GM23338 (cell line): Measurements from ENCODE around the gene PRUNE2. TPM values are rescaled to one million over a fixed set of nuclear protein-coding genes. Genes with fewer than 3 reads are reported as not detected.

ENCODE experiments used
- ATAC-seq: fragments of 200-7000 bp; cut with Tn5 transposase; 3 replicates; pipeline ENCODE4 v1.9.1; 2020
- DNase-seq: peaks from one replicate; pipeline ENCODE4 v3.0.0-alpha.2; 2015; ENCODE audit warnings: low spot score
- H2AFZ ChIP-seq: fragments of 200-600 bp; sonication (generic); 2 replicates; pipeline ENCODE4 v1.8.0; 2016; ENCODE audit warnings: antibody characterized with exemption, mild to moderate bottlenecking, moderate library complexity
- H3F3A ChIP-seq: fragments of 200-600 bp; sonication (generic); replicated peaks from 2 replicates; pipeline ENCODE4 v1.8.0; 2017; ENCODE audit warnings: antibody characterized with exemption, mixed run types, low read depth
- H3K27ac ChIP-seq: fragments of 200-600 bp; sonication (generic); 2 replicates; pipeline ENCODE4 v1.6.1; 2016; ENCODE audit warnings: low read depth
- H3K27me3 ChIP-seq: fragments of 200-600 bp; sonication (generic); 2 replicates; pipeline ENCODE4 v1.8.0; 2016; ENCODE audit warnings: mild to moderate bottlenecking, mixed run types, moderate library complexity; ENCODE audit not compliant: insufficient read depth
- H3K36me3 ChIP-seq: fragments of 200-600 bp; sonication (generic); 2 replicates; pipeline ENCODE4 v1.8.0; 2016; ENCODE audit warnings: mild to moderate bottlenecking; ENCODE audit not compliant: insufficient read depth
- H3K4me1 ChIP-seq: fragments of 200-600 bp; sonication (generic); 2 replicates; pipeline ENCODE4 v1.8.0; 2016; ENCODE audit warnings: mild to moderate bottlenecking, moderate library complexity; ENCODE audit not compliant: insufficient read depth
- H3K4me2 ChIP-seq: fragments of 200-600 bp; sonication (generic); 2 replicates; pipeline ENCODE4 v1.7.1; 2017; ENCODE audit warnings: mixed run types
- H3K4me3 ChIP-seq: fragments of 200-600 bp; sonication (generic); 2 replicates; pipeline ENCODE4 v1.6.1; 2016; ENCODE audit warnings: mixed run types
- H3K79me2 ChIP-seq: fragments of 200-600 bp; sonication (generic); replicated peaks from 2 replicates; pipeline ENCODE4 v1.8.0; 2017; ENCODE audit warnings: mild to moderate bottlenecking; ENCODE audit not compliant: insufficient read depth
- H3K9me2 ChIP-seq: fragments of 200-600 bp; sonication (generic); 2 replicates; pipeline ENCODE4 v1.8.0; 2017; ENCODE audit not compliant: insufficient read depth
- H4K20me1 ChIP-seq: fragments of 200-600 bp; sonication (generic); replicated peaks from 2 replicates; pipeline ENCODE4 v1.8.0; 2017; ENCODE audit warnings: mild to moderate bottlenecking; ENCODE audit not compliant: insufficient read depth
- H3K27ac Mint-ChIP-seq: 2 replicates; pipeline ENCODE4 v1.8.0; 2020; ENCODE audit warnings: inconsistent platforms, mild to moderate bottlenecking, moderate library complexity, mixed read lengths
- H3K27me3 Mint-ChIP-seq: 3 replicates; pipeline ENCODE4 v1.8.0; 2022; ENCODE audit warnings: low read depth, mild to moderate bottlenecking, moderate library complexity, mixed read lengths, inconsistent platforms; ENCODE audit not compliant: insufficient read depth, poor library complexity
- H3K36me3 Mint-ChIP-seq: 3 replicates; pipeline ENCODE4 v1.8.0; 2021; ENCODE audit warnings: low read depth, mild to moderate bottlenecking, inconsistent platforms, moderate library complexity, mixed read lengths
- H3K4me1 Mint-ChIP-seq: 3 replicates; pipeline ENCODE4 v1.8.0; 2020; ENCODE audit warnings: mild to moderate bottlenecking, inconsistent platforms, mixed read lengths
- H3K4me3 Mint-ChIP-seq: 3 replicates; pipeline ENCODE4 v1.8.0; 2021; ENCODE audit warnings: moderate library complexity, mild to moderate bottlenecking, inconsistent platforms, mixed read lengths
- H3K9me3 Mint-ChIP-seq: 3 replicates; pipeline ENCODE4 v1.8.0; 2020; ENCODE audit warnings: moderate library complexity, mild to moderate bottlenecking, inconsistent platforms, mixed read lengths
- CREB1 ChIP-seq: fragments of 250-450 bp; sonication (Bioruptor Pico); IDR thresholded peaks from 2 replicates; pipeline ENCODE4 v1.5.0; 2020; ENCODE audit warnings: low read depth, mild to moderate bottlenecking, moderate library complexity
- CTCF ChIP-seq, 2 experiments: fragments of 200-600 bp in 1 of 2; sonication (generic) in 1 of 2; conservative IDR thresholded peaks; 2 replicates each; pipeline versions ENCODE4 v1.5.1 to v1.6.1; 2016 to 2017; ENCODE audit warnings: antibody characterized with exemption in 2 of 2, low read depth in 2 of 2, mild to moderate bottlenecking in 2 of 2, moderate library complexity in 1 of 2
- ETS1 ChIP-seq: IDR thresholded peaks from 2 replicates; pipeline ENCODE4 v1.6.1; 2016; ENCODE audit warnings: antibody characterized with exemption
- EZH2 ChIP-seq: fragments of 200-600 bp; sonication (generic); IDR thresholded peaks from one replicate; pipeline ENCODE4 v1.8.0; 2017; ENCODE audit warnings: antibody characterized with exemption, mild to moderate bottlenecking, low read depth; ENCODE audit not compliant: unreplicated experiment
- EZH2phosphoT487 ChIP-seq: fragments of 200-600 bp; sonication (generic); IDR thresholded peaks from one replicate; pipeline ENCODE4 v1.8.1; 2018; ENCODE audit warnings: antibody characterized with exemption; ENCODE audit not compliant: unreplicated experiment
- JUNB ChIP-seq: IDR thresholded peaks from one replicate; pipeline ENCODE4 v1.6.1; 2016; ENCODE audit warnings: antibody characterized with exemption; ENCODE audit not compliant: unreplicated experiment
- NANOG ChIP-seq: IDR thresholded peaks from 2 replicates; pipeline ENCODE4 v1.6.1; 2016; ENCODE audit warnings: antibody characterized with exemption, borderline replicate concordance
- POLR2AphosphoS5 ChIP-seq: IDR thresholded peaks from 2 replicates; pipeline ENCODE4 v1.6.1; 2016; ENCODE audit warnings: antibody characterized with exemption, low read depth
- REST ChIP-seq: IDR thresholded peaks from one replicate; pipeline ENCODE4 v1.6.1; 2018; ENCODE audit warnings: antibody characterized with exemption; ENCODE audit not compliant: unreplicated experiment
- STAT1 ChIP-seq: IDR thresholded peaks from one replicate; pipeline ENCODE4 v1.6.1; 2016; ENCODE audit warnings: antibody characterized with exemption; ENCODE audit not compliant: unreplicated experiment
- ZNF114 ChIP-seq: fragments of 250-450 bp; sonication (Bioruptor Pico); IDR thresholded peaks from 2 replicates; pipeline ENCODE4 v1.5.0; 2020; ENCODE audit warnings: mild to moderate bottlenecking, moderate library complexity
- ZNF331 ChIP-seq: fragments of 250-450 bp; sonication (Bioruptor Pico); IDR thresholded peaks from 2 replicates; pipeline ENCODE4 v1.5.0; 2020; ENCODE audit warnings: low read depth, mild to moderate bottlenecking, moderate library complexity
- ZNF462 ChIP-seq: fragments of 250-450 bp; sonication (Bioruptor Pico); IDR thresholded peaks from 2 replicates; pipeline ENCODE4 v1.5.0; 2020; ENCODE audit warnings: mild to moderate bottlenecking, moderate library complexity
- polyA plus RNA-seq: library from polyadenylated mRNA; unstranded; fragments of >200 nt; fragmentation: Nextera tagmentation; extraction: Ambion mirVana; gene quantifications from 2 replicates; pipeline ENCODE4 v1.2.1, GENCODE V29; 2016
- total RNA-seq: library from RNA; depleted of rRNA; stranded (reverse); fragments of >200 nt; shearing (Covaris generic); gene quantifications from 2 replicates; pipeline ENCODE4 v1.2.3, GENCODE V29; 2014

Gene PRUNE2
- total and polyA plus RNA-seq, 2 experiments from 2014 or later, result 10.6 to 26.5 TPM

GRCh38 chr9:76652894-76653293 lies 253.0 kb downstream of the PRUNE2 start:
- Histone ChIP-seq H3K36me3 (no peaks in the 10 kb centered on the region), H3K4me2 (no peak overlapping the region), H2AFZ (no peak overlapping the region), H4K20me1 (no peaks in the 10 kb centered on the region), H3K4me1 (peaks cover 31% of the 10 kb centered on the region), H3K27ac (no peak overlapping the region), H3K79me2 (no peaks in the 10 kb centered on the region), H3K4me3 (no peak overlapping the region), H3K27me3 (no peaks in the 10 kb centered on the region), H3F3A (no peaks in the 10 kb centered on the region), H3K9me2 (no peaks in the 10 kb centered on the region)
- no peak for ATAC-seq
- Mint-ChIP-seq H3K9me3 (no peaks in the 10 kb centered on the region), H3K4me1 (peaks cover 36% of the 10 kb centered on the region), H3K27ac (no peak overlapping the region), H3K4me3 (no peak overlapping the region), H3K27me3 (peaks cover 1% of the 10 kb centered on the region), H3K36me3 (no peaks in the 10 kb centered on the region)
- TF ChIP-seq ZNF462 (CRISPR knock-in tag), result no peak
- no peak for TF ChIP-seq EZH2
- TF ChIP-seq POLR2AphosphoS5, result no peak
- no peak for TF ChIP-seq EZH2phosphoT487
- TF ChIP-seq CTCF (conservative IDR thresholded peaks at IDR 0.05; ENCODE audit: low read depth in 2 of 2), result no peak
- no peak for TF ChIP-seq ZNF114 (CRISPR knock-in tag)
- TF ChIP-seq REST, result no peak
- TF ChIP-seq NANOG, result no peak
- no peak for TF ChIP-seq JUNB
- no peak for TF ChIP-seq CREB1
- no peak for TF ChIP-seq ETS1
- TF ChIP-seq ZNF331 (CRISPR knock-in tag), result no peak
- TF ChIP-seq STAT1, result no peak
- no peak for DNase-seq
